ENCODE results near the gene UBE2R2. TPM values are rescaled to one million over a fixed set of nuclear protein-coding genes. Genes with fewer than 3 reads are reported as not detected.

Gene UBE2R2
- total and polyA plus RNA-seq, 10 of the 15 experiments (the other 5 are each of a cell fraction or from before 2014, with no cell fraction given), result 7.2 to 32.8 (median 17.2) TPM

GRCh38 chr9:33956544-33956943 is 139.6 kb downstream of the UBE2R2 start:
- DNase-seq (ENCODE audit: low read depth, low spot score), result no peak
- FAIRE-seq, result peak; percentile 31
- TF ChIP-seq, protein P1, sequence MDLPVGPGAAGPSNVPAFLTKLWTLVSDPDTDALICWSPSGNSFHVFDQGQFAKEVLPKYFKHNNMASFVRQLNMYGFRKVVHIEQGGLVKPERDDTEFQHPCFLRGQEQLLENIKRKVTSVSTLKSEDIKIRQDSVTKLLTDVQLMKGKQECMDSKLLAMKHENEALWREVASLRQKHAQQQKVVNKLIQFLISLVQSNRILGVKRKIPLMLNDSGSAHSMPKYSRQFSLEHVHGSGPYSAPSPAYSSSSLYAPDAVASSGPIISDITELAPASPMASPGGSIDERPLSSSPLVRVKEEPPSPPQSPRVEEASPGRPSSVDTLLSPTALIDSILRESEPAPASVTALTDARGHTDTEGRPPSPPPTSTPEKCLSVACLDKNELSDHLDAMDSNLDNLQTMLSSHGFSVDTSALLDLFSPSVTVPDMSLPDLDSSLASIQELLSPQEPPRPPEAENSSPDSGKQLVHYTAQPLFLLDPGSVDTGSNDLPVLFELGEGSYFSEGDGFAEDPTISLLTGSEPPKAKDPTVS (IDR thresholded peaks at IDR 0.05; ENCODE audit: low read depth, low read length), result no peak
- TF ChIP-seq RFX5 (IDR thresholded peaks at IDR 0.05; ENCODE audit: low read depth, low read length) (no peak), USF1 (IDR thresholded peaks at IDR 0.05; ENCODE audit: borderline replicate concordance, extremely low read length, insufficient read depth, low read depth, low read length) (no peak), NR2C1 (IDR thresholded peaks at IDR 0.05) (no peak), POLR2A (IDR thresholded peaks at IDR 0.05; ENCODE audit: low read depth, low read length) (no peak), EED (IDR thresholded peaks at IDR 0.05; ENCODE audit: low read depth) (peak; percentile 26; the same call in 1 of the 2 replicates), CREM (IDR thresholded peaks at IDR 0.05; ENCODE audit: low read depth) (peak; percentile 68; the same call in 1 of the 2 replicates), MEF2A (IDR thresholded peaks at IDR 0.05; ENCODE audit: insufficient read depth, low read depth, low read length) (0 out of 2 replicates have a peak, but pooled peaks have one; percentile 49), CUX1 (IDR thresholded peaks at IDR 0.05; ENCODE audit: insufficient replicate concordance, low read depth, low read length) (no peak), NFIC (IDR thresholded peaks at IDR 0.05; ENCODE audit: low read depth, low read length) (peak; percentile 80), JUNB (IDR thresholded peaks at IDR 0.05) (peak; percentile 79), SPI1 (IDR thresholded peaks at IDR 0.05; ENCODE audit: borderline replicate concordance, insufficient read depth, low read depth, low read length) (peak; percentile 45; the same call in 1 of the 2 replicates), LARP7 (IDR thresholded peaks at IDR 0.05) (no peak), RUNX3 (IDR thresholded peaks at IDR 0.05; ENCODE audit: low read length) (peak; percentile 97), ZSCAN29 (IDR thresholded peaks at IDR 0.05) (no peak), CBFB (IDR thresholded peaks at IDR 0.05; ENCODE audit: low read depth) (0 out of 2 replicates have a peak, but pooled peaks have one; percentile 44), RELA (IDR thresholded peaks at IDR 0.05; ENCODE audit: borderline replicate concordance, partially characterized antibody) (no peak)
- TF ChIP-seq, protein P2, sequence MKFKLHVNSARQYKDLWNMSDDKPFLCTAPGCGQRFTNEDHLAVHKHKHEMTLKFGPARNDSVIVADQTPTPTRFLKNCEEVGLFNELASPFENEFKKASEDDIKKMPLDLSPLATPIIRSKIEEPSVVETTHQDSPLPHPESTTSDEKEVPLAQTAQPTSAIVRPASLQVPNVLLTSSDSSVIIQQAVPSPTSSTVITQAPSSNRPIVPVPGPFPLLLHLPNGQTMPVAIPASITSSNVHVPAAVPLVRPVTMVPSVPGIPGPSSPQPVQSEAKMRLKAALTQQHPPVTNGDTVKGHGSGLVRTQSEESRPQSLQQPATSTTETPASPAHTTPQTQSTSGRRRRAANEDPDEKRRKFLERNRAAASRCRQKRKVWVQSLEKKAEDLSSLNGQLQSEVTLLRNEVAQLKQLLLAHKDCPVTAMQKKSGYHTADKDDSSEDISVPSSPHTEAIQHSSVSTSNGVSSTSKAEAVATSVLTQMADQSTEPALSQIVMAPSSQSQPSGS (IDR thresholded peaks at IDR 0.05; ENCODE audit: low read length), result peak; percentile 69; the same call in 1 of the 2 replicates

More at GRCh38 chr9:33956544-33956943, 139.6 kb downstream of the UBE2R2 start:
- Histone ChIP-seq H3K79me2 (ENCODE audit: control insufficient read depth, insufficient read depth, low read length) (no peaks in the 10 kb centered on the region), H3K9me3 (replicated peaks; ENCODE audit: control insufficient read depth, insufficient read depth, low read length) (no peaks in the 10 kb centered on the region), H3K27ac (ENCODE audit: control insufficient read depth, insufficient read depth) (no peak overlapping the region), H3K9ac (ENCODE audit: control insufficient read depth, insufficient read depth, low read length) (no peak overlapping the region), H3K36me3 (ENCODE audit: control insufficient read depth in 2 of 2, insufficient read depth in 2 of 2, low read length in 1 of 2) (peaks cover 3 to 14% of the 10 kb centered on the region in 2 experiments), H3K4me1 (ENCODE audit: control insufficient read depth, insufficient read depth, low read length) (peaks cover 4% of the 10 kb centered on the region; the same call in 1 of the 2 replicates), H3K4me2 (ENCODE audit: control insufficient read depth, insufficient read depth) (no peak overlapping the region), H3K27me3 (replicated peaks in 1 of 2; ENCODE audit: control insufficient read depth in 2 of 2, insufficient read depth in 2 of 2, low read length in 1 of 2) (no peaks in the 10 kb centered on the region), H3K4me3 (no peak overlapping the region), H4K20me1 (ENCODE audit: control insufficient read depth, insufficient read depth) (no peaks in the 10 kb centered on the region), H2AFZ (ENCODE audit: control insufficient read depth, low read depth, low read length) (no peak overlapping the region)
- CTCF ChIA-PET, result interaction anchor here (0.9 kb wide), 1 partner anchor 11 kb away, joined by 3 read pairs; no protein-coding TSS in a partner anchor
- RAD21 ChIA-PET (ENCODE audit: unreplicated experiment), result no interaction called here
- intact Hi-C loops (cut with micrococcal nuclease; ENCODE audit: unreplicated experiment) (no loop called here), in situ Hi-C loops (cut with MboI) (no loop called here)
- 27% methylated on average over 4 of the region's 4 CpGs for WGBS (ENCODE audit: insufficient coverage, insufficient replicate concordance, low lambda C conversion rate, missing lambda C conversion rate)
- SMC1A ChIA-PET (ENCODE audit: uncharacterized antibody, unreplicated experiment), result no interaction called here
- ATAC-seq, result no peak
- POLR2A ChIA-PET, result no interaction called here
- no TSS peak for BruUV-seq (replicated peaks)

Data from GM12878 (cell line).